Natural killer cell treated with Interleukin-12 subunit alpha and Interleukin-12 subunit beta and Interleukin-15 and Interleukin-18, amount 100 ng/mL, for 72 hours (primary cell): ENCODE data around the gene TBC1D16. TPM values are rescaled to one million over a fixed set of nuclear protein-coding genes. Genes with fewer than 3 reads are reported as not detected.
"Not testable (repeated sequence)": the region's sequence is repeated elsewhere in the genome, so short reads cannot be mapped to it uniquely, and the experiment has no call there.

ENCODE experiments used
- ATAC-seq, 2 donors: fragments of 150-1000 bp; cut with Tn5 transposase in 1 of 2; sonication (Bioruptor Pico), chemical (Tn5 transposase) in 1 of 2; 2 replicates each; pipeline ENCODE4 v1.10.0; 2021
- DNase-seq: peaks from one replicate; pipeline ENCODE4 v3.0.0; 2022; ENCODE audit warnings: low spot score
- H3K27ac Mint-ChIP-seq, 2 donors: 1 replicate in 1 of 2; 2 replicates in 1 of 2; pipeline ENCODE4 v1.8.0; 2022; ENCODE audit warnings: mixed read lengths in 2 of 2, mild to moderate bottlenecking in 1 of 2, moderate library complexity in 1 of 2
- H3K27me3 Mint-ChIP-seq, 2 donors: 1 replicate in 1 of 2; 2 replicates in 1 of 2; pipeline ENCODE4 v1.8.0; 2022; ENCODE audit warnings: mixed read lengths in 2 of 2
- H3K36me3 Mint-ChIP-seq: one replicate; pipeline ENCODE4 v1.8.0; 2022; ENCODE audit warnings: mixed read lengths
- H3K4me1 Mint-ChIP-seq, 2 donors: 1 replicate in 1 of 2; 2 replicates in 1 of 2; pipeline ENCODE4 v1.8.0; 2022; ENCODE audit warnings: low read depth in 2 of 2, mixed read lengths in 2 of 2, mild to moderate bottlenecking in 1 of 2
- H3K4me3 Mint-ChIP-seq: one replicate; pipeline ENCODE4 v1.8.0; 2022; ENCODE audit warnings: mixed read lengths
- H3K9me3 Mint-ChIP-seq: 2 replicates; pipeline ENCODE4 v1.8.0; 2022; ENCODE audit warnings: mixed read lengths
- total RNA-seq, 2 donors: library from RNA; stranded (reverse); gene quantifications; one replicate each; pipeline ENCODE4 v1.2.3, GENCODE V29; 2022

Gene TBC1D16
- total RNA-seq, 2 donors from 2014 or later, result 1.1 to 3.2 TPM

DNA sequence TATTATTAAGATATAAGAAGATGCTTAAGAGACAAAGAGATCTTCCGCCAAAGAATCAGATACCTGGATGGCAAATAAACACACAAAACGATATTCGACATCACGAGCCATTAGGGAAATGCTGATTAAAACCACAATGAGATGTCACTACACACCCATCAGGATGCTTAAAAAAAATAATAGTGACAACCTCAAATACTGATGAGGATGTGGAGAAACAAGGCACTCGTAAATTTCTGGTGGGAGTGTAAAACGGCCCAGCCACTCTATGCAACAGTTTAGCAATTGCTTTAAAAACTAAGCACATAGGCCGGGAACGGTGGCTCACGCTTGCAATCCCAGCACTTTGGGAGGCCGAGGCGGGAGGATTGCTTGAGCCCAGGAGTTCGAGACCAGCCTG is 39.4 kb downstream of the TBC1D16 start:
- peaks cover 5 to 7% of the 10 kb centered on the region in 2 donors for H3K27me3 Mint-ChIP-seq
- DNase-seq (no peak), ATAC-seq (no peak)
- H3K27ac Mint-ChIP-seq, result peak overlapping the region; percentile 92 to 97
- H3K4me1 Mint-ChIP-seq, result peaks cover 26 to 35% of the 10 kb centered on the region in 2 donors
- peak overlapping the region; percentile 48 for H3K4me3 Mint-ChIP-seq
- H3K36me3 Mint-ChIP-seq, result no peaks in the 10 kb centered on the region
- no peaks in the 10 kb centered on the region for H3K9me3 Mint-ChIP-seq

DNA sequence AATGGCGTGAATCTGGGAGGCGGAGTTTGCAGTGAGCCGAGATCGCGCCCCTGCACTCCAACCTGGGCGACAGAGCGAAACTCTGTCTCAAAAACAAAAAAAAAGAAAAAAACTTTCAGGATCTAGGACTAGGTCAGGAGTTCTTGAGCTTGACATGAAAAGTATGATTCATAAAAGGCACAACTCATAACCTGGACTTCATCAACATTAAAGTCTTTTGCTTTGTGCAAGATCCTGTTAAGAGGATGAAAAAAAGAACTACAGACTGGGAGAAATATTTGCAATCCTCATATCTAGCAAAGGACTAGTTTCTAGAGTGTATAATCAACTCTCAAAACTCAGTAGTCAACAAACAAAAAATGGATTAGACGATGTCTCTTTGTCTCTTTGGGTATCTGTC is 40.0 kb downstream of the TBC1D16 start:
- Mint-ChIP-seq H3K27ac (peak overlapping the region; percentile 92 to 97), H3K4me1 (peaks cover 26 to 37% of the 10 kb centered on the region in 2 donors), H3K4me3 (peak overlapping the region; percentile 48), H3K36me3 (no peaks in the 10 kb centered on the region), H3K9me3 (no peaks in the 10 kb centered on the region), H3K27me3 (peaks cover 5 to 9% of the 10 kb centered on the region in 2 donors)
- DNase-seq (no peak), ATAC-seq (no peak)

DNA sequence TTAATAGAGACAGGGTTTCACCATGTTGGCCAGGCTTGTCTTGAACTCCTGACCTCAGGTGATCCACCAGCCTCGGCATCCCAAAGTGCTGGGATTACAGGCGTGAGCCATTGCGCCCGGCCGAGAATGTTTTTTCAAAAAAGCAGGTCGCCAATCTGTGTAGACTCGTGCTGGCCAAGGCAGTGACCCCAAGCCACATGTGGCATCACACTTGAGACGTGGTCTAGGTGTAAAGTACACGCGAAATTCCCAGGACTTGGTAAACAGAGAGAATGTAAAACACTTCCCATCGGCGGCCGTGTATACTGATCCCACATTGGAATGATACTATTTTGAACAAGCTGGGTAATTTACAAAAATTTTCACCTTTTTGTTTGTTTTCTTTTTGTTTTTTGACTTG is 41.1 kb downstream of the TBC1D16 start:
- no peak for DNase-seq
- ATAC-seq, result no peak
- Mint-ChIP-seq H3K27me3 (peaks cover 5 to 12% of the 10 kb centered on the region in 2 donors), H3K9me3 (no peaks in the 10 kb centered on the region), H3K4me1 (peaks cover 26 to 37% of the 10 kb centered on the region in 2 donors), H3K36me3 (no peaks in the 10 kb centered on the region), H3K27ac (no peak overlapping the region), H3K4me3 (no peak overlapping the region)

DNA sequence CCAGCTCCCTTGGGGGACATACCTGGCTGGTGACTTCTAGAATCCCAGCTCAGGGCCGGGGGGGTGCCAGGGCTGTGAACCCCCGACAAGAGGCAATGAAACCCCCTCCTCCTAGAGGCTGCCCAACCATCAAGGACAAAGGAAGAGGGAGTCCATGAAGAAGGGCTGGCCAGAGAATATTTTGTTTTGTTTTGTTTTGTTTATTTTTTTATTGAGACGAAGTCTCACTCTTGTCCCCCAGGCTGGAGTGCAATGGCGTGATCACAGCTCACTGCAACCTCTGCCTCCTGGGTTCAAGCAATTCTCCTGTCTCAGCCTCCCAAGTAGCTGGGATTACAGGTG is 41.5 kb downstream of the TBC1D16 start:
- not testable (repeated sequence) for H3K9me3 Mint-ChIP-seq, H3K27ac Mint-ChIP-seq
- peaks cover 26 to 37% of the 10 kb centered on the region in 2 donors for H3K4me1 Mint-ChIP-seq

DNA sequence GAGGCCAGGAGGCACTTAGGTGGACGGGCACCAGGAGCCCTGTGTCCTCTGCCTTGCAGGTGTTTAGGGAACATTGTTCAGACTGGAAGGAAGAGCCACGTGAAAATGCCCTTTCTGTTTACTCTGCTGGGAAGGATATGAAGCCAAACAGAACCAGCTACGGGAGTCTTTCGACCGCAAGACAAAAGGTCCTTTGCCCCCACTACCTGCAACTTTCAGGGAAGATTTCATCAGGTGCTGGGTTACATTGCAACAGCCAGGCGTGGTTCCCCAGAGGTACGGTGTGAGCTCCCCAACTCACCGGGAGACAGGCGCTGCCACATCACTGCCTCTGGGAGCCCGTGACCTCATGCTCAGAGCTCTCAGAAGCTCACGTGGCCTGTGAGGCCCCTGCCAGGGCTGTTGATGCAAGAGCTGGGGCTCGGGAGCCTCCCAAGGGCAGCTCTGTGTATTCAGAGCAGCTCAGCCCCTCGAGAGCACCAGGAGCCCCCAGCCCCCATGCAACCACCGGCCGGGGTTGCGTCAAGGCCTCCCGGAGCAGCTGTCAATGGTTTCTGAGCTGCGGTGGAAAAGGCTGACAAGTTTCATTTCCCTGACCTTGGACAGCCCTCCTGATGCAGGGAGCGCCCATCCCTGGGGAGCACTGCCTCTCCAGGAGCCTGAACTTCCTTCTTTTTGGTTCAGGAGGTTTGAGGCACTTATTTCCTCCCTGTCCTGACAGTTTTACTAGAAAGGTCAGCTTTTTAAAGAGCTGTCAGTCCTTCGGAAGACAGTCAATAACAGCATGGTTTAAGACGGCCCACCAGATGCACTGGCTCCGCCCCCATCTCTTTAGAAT is 42.1 kb downstream of the TBC1D16 start:
- no peak overlapping the region for H3K27ac Mint-ChIP-seq
- peaks cover 26 to 36% of the 10 kb centered on the region in 2 donors for H3K4me1 Mint-ChIP-seq
- ATAC-seq (no peak), DNase-seq (peak; percentile 51)
- H3K9me3 Mint-ChIP-seq, result no peaks in the 10 kb centered on the region
- peak overlapping the region; percentile 76 for H3K4me3 Mint-ChIP-seq
- H3K27me3 Mint-ChIP-seq, result peaks cover 5 to 12% of the 10 kb centered on the region in 2 donors
- no peaks in the 10 kb centered on the region for H3K36me3 Mint-ChIP-seq

More for the DNA sequence above, 41.5 kb downstream of the TBC1D16 start:
- not testable (repeated sequence) for H3K4me3 Mint-ChIP-seq, ATAC-seq, H3K36me3 Mint-ChIP-seq, DNase-seq
- H3K27me3 Mint-ChIP-seq, result peaks cover 5 to 12% of the 10 kb centered on the region in 2 donors

DNA sequence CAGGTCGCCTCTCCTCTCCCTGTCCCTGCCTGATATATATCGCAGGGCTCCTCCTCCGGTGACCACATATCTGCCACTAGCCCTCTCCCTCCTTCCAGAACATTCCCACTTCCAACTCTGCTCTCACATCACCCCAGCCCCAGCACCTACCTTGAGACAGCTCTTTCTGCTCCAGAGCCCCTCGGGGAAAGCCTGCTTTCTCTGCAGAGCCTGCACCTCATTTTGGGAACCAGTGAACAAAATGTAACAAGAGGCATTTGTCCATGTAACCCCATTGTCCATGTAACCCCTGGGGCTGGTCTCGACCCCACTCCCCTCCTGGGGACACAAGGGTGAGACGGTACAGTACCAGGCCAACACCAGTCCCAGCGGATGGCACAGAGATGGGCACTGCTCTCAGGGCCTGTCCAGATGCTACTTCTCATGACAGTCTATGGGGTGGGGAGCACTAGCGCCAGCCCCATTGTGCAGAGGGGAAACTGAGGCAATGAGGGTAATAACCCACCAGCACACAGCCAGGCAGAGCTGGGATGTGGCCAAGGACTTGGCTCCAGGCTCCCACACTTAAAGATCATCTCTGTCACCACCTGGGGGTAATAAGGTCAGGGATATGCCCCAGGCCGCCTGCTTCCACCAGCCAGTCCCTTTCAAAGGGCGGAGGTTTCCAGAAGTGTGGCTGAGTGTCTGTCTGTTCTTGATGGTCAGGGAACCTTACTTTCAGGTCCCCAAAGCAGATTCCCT is 42.9 kb downstream of the TBC1D16 start:
- ATAC-seq (no peak), DNase-seq (no peak)
- Mint-ChIP-seq H3K4me3 (peak overlapping the region; percentile 76), H3K9me3 (no peaks in the 10 kb centered on the region), H3K36me3 (no peaks in the 10 kb centered on the region), H3K27me3 (peaks cover 5 to 12% of the 10 kb centered on the region in 2 donors), H3K4me1 (peaks cover 25 to 32% of the 10 kb centered on the region in 2 donors), H3K27ac (peak overlapping the region; percentile 60 to 89)

DNA sequence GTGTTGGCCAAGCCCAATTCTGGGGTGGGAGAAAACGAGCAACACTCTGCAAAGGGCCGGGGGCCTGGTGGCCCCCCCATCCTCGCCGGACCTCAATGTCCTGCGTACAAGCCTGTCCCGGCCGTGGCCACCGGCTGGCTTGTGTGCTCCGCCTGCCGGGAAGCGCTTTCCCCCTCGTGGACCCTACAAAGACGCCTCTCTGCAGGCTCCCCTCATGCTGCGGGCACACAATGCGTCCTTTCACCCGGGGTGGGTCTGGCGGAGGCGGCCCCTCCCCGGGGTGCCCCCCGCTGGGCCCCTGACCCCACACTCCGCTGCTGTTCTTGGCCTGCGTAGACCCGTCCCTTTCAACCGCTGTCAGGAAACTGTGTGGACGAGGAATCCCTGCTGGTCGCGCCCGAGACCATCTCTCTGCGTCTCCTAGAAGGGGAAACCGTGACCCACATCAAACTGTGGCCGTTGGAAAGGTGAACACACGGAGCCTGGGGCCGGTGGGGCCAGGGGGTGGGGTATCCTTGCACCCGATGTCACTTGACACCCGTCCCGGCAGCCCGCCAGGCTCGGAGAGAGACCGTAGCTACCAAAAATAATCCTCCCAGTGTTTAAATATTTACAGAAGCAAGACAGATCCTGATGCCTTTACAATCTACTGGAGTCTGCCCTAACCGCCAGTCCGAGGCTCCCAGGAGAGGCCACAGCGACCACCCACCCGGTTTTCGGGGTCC is 43.6 kb downstream of the TBC1D16 start:
- H3K36me3 Mint-ChIP-seq, result no peaks in the 10 kb centered on the region
- H3K27me3 Mint-ChIP-seq, result peaks cover 5 to 12% of the 10 kb centered on the region in 2 donors
- peak overlapping the region; percentile 60 to 89 for H3K27ac Mint-ChIP-seq
- ATAC-seq, result peak; percentile 37 to 39
- peak; percentile 61 for DNase-seq
- H3K4me3 Mint-ChIP-seq, result peak overlapping the region; percentile 76
- peaks cover 18 to 25% of the 10 kb centered on the region in 2 donors for H3K4me1 Mint-ChIP-seq
- H3K9me3 Mint-ChIP-seq, result no peaks in the 10 kb centered on the region

DNA sequence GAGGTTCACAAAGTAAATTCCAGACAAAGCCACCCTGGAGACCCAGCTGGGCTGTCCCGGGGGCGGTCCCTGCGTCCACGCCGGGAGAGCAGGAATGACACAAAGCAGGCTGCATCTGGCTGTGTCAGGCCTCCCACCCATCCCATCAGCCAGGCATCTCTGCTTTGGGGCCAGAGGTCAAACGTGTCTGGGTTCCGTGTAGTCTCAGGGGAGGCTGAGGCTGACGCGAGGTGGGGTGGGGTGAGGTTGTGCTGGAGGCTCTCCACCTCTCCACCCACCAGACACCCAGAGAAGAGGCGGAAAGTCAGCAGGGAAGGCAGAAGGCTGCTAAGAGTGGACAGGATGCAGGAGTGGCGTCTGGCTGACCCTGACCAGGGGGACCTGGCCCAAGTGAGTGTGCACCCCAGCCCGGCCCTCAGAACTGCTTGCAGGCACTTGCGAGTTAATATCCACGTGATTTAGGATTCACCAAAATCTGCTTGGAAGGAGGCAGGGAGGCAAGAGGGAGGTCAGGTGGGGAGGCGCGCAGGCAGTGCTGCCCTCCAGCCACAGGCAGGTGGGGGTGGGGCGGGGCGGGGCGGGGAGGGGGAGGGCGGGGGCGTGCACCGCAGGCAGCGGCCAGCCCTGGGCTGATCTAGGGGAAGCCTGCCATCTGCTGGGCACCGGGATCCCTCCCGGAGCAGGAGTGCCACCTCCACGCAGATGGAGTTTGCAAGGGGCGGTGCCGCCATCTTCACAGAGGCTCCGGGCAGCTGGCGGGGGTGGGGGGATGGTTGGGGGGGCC is 44.3 kb downstream of the TBC1D16 start:
- Mint-ChIP-seq H3K9me3 (no peaks in the 10 kb centered on the region), H3K27me3 (peaks cover 5 to 12% of the 10 kb centered on the region in 2 donors), H3K27ac (no peak overlapping the region), H3K36me3 (no peaks in the 10 kb centered on the region), H3K4me1 (peaks cover 13 to 20% of the 10 kb centered on the region in 2 donors), H3K4me3 (peak overlapping the region; percentile 50)
- DNase-seq (peak; percentile 74), ATAC-seq (peak; percentile 89 to 90)

- ATAC-seq (no peak), DNase-seq (no peak)
- H3K36me3 Mint-ChIP-seq, result no peaks in the 10 kb centered on the region
- H3K9me3 Mint-ChIP-seq, result no peaks in the 10 kb centered on the region
- peaks cover 5 to 12% of the 10 kb centered on the region in 2 donors for H3K27me3 Mint-ChIP-seq
- no peak overlapping the region for H3K4me3 Mint-ChIP-seq
- peaks cover 13 to 15% of the 10 kb centered on the region in 2 donors for H3K4me1 Mint-ChIP-seq
- H3K27ac Mint-ChIP-seq, result no peak overlapping the region
Observed at GRCh38 chr17:79990704-79991103, 45.0 kb downstream of the TBC1D16 start.

DNA sequence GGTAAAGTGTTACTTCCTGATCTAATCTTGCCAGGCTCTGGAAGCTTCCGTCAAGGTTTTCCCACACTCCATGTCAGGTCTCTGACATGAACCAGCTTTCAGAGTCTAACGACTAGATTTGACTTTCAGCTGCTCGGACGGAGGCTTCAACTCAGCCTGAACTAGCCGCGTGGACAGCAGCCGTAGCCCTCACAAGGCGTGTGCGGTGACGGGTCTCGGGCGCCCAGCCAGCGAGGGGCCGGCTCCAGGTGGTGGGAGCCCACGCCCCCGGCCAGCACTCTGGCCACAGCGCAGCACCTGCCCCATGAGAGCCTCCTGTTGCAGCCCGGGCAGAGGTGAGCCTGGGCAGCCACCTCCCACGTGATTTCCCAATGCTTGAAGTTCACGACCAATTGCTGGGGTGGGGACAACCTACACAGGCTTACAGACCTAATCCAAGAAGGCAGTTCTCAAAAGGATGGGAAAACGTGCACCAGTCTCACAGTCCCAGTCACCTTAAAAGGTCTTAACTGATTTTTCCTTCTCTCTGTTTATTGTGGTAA is 45.5 kb downstream of the TBC1D16 start:
- Mint-ChIP-seq H3K27ac (no peak overlapping the region), H3K36me3 (no peaks in the 10 kb centered on the region), H3K9me3 (no peaks in the 10 kb centered on the region), H3K4me3 (no peak overlapping the region), H3K27me3 (peaks cover 5 to 12% of the 10 kb centered on the region in 2 donors), H3K4me1 (peaks cover 13 to 15% of the 10 kb centered on the region in 2 donors)
- DNase-seq, result no peak
- no peak for ATAC-seq

DNA sequence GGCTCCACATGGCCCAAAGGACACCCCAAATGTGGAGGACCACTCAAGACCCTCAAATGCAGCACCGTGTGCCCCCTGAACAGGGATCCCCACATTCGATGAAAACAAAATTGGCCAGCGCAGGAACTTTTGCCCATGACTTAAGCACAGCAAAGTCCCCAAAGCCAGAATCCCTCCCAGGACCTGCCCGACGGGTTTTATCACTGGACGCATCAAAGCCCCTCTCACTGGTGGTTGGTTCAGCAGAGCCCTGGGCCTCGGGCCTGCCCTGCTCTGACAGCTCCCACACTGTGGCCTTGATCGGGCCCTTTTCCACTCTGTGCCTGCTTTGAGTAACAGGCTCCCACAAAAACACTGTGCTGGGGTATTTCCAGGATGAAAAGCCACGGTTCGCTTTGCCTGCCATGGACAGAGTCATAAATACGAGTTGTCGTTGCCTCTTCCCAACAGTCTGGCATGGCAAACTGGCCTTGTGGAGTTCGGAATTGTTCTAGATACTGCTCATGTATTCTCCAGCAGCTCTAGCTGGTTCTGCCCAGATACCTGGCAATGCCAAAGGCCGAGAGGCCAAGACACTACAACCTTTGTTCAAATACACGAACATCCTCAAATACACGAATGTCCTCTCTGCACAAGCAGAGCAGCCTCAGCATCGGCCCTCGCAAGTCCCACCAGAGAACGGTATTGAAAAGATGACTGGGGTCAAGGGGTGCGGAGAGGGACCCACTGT is 46.4 kb downstream of the TBC1D16 start:
- Mint-ChIP-seq H3K27me3 (peaks cover 5 to 12% of the 10 kb centered on the region in 2 donors), H3K27ac (no peak overlapping the region), H3K4me1 (peaks cover 13 to 15% of the 10 kb centered on the region in 2 donors), H3K9me3 (no peaks in the 10 kb centered on the region), H3K36me3 (no peaks in the 10 kb centered on the region), H3K4me3 (no peak overlapping the region)
- DNase-seq (no peak), ATAC-seq (no peak)

GRCh38 chr17:79988185-79988971 is 47.3 kb downstream of the TBC1D16 start:
- Mint-ChIP-seq H3K4me1 (peaks cover 11 to 14% of the 10 kb centered on the region in 2 donors), H3K27ac (no peak overlapping the region), H3K9me3 (no peaks in the 10 kb centered on the region), H3K27me3 (peaks cover 5 to 12% of the 10 kb centered on the region in 2 donors), H3K4me3 (no peak overlapping the region), H3K36me3 (no peaks in the 10 kb centered on the region)
- ATAC-seq (no peak), DNase-seq (no peak)
